ENCODE results near the gene WIPF3. TPM values are rescaled to one million over a fixed set of nuclear protein-coding genes. Genes with fewer than 3 reads are reported as not detected.

WIPF3 gene
- total and polyA plus RNA-seq, 2 of the 4 experiments (the other 2 are of a cell fraction) = not detected

- H3K9me1 ChIP-seq (ENCODE audit: insufficient read depth, low read length) = no peaks in the 10 kb centered on the region
- no peak overlapping the region for H3K14ac ChIP-seq (replicated peaks; ENCODE audit: low read depth, low read length)
- no peaks in the 10 kb centered on the region for H4K20me1 ChIP-seq (ENCODE audit: insufficient read depth, low read length)
- in situ Hi-C loops (cut with MboI; ENCODE audit: low sequenced_read_pairs) = no loop called here
- TF ChIP-seq RAD21 (IDR thresholded peaks at IDR 0.05; ENCODE audit: low read length) (no peak), CEBPB (IDR thresholded peaks at IDR 0.05; ENCODE audit: low read depth, low read length) (no peak), RFX5 (IDR thresholded peaks at IDR 0.05; ENCODE audit: low read depth, low read length) (no peak), RCOR1 (IDR thresholded peaks at IDR 0.05; ENCODE audit: insufficient replicate concordance, low read length) (no peak), FOS (IDR thresholded peaks at IDR 0.05; ENCODE audit: low read depth, low read length) (no peak), NFE2L2 (IDR thresholded peaks at IDR 0.05; ENCODE audit: low read depth, low read length) (no peak), SMC3 (IDR thresholded peaks at IDR 0.05; ENCODE audit: low read depth, low read length) (no peak), MXI1 (IDR thresholded peaks at IDR 0.05; ENCODE audit: borderline replicate concordance, low read depth, low read length) (no peak), POLR2A (IDR thresholded peaks at IDR 0.05; ENCODE audit: low read depth, low read length) (no peak), MAZ (IDR thresholded peaks at IDR 0.05; ENCODE audit: borderline replicate concordance, low read depth, low read length) (no peak), CHD1 (IDR thresholded peaks at IDR 0.05; ENCODE audit: low read depth, low read length) (no peak), USF2 (IDR thresholded peaks at IDR 0.05; ENCODE audit: low read depth, low read length) (no peak), BHLHE40 (IDR thresholded peaks at IDR 0.05; ENCODE audit: low read depth, low read length) (no peak), MAFK (IDR thresholded peaks at IDR 0.05; ENCODE audit: low read depth, low read length) (no peak)
- TF ChIP-seq, protein P1, sequence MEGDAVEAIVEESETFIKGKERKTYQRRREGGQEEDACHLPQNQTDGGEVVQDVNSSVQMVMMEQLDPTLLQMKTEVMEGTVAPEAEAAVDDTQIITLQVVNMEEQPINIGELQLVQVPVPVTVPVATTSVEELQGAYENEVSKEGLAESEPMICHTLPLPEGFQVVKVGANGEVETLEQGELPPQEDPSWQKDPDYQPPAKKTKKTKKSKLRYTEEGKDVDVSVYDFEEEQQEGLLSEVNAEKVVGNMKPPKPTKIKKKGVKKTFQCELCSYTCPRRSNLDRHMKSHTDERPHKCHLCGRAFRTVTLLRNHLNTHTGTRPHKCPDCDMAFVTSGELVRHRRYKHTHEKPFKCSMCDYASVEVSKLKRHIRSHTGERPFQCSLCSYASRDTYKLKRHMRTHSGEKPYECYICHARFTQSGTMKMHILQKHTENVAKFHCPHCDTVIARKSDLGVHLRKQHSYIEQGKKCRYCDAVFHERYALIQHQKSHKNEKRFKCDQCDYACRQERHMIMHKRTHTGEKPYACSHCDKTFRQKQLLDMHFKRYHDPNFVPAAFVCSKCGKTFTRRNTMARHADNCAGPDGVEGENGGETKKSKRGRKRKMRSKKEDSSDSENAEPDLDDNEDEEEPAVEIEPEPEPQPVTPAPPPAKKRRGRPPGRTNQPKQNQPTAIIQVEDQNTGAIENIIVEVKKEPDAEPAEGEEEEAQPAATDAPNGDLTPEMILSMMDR (conservative IDR thresholded peaks at IDR 0.05; ENCODE audit: low read depth, low read length) = no peak
- TF ChIP-seq, protein P2, sequence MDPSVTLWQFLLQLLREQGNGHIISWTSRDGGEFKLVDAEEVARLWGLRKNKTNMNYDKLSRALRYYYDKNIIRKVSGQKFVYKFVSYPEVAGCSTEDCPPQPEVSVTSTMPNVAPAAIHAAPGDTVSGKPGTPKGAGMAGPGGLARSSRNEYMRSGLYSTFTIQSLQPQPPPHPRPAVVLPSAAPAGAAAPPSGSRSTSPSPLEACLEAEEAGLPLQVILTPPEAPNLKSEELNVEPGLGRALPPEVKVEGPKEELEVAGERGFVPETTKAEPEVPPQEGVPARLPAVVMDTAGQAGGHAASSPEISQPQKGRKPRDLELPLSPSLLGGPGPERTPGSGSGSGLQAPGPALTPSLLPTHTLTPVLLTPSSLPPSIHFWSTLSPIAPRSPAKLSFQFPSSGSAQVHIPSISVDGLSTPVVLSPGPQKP (IDR thresholded peaks at IDR 0.05; ENCODE audit: borderline replicate concordance, low read depth, low read length) = no peak
- no peak overlapping the region for H2BK20ac ChIP-seq (ENCODE audit: low read depth, low read length)
- H3K4me2 ChIP-seq (ENCODE audit: low read depth, low read length) = no peak overlapping the region
- no peaks in the 10 kb centered on the region for H3K36me3 ChIP-seq (ENCODE audit: control insufficient read depth, insufficient read depth, low read length)
- no peak overlapping the region for H3K56ac ChIP-seq (ENCODE audit: extremely low read depth, insufficient read depth, low read length)
- dilution Hi-C loops (cut with HindIII; ENCODE audit: low sequenced_read_pairs, unreplicated experiment) = no loop called here
- H2BK120ac ChIP-seq (ENCODE audit: low read depth, low read length) = no peak overlapping the region
- no peak overlapping the region for H4K5ac ChIP-seq (ENCODE audit: low read depth, low read length)
- H3K27me3 ChIP-seq (ENCODE audit: control insufficient read depth, insufficient read depth, low read length) = peaks cover 4% of the 10 kb centered on the region
- no peak for ATAC-seq (ENCODE audit: low read depth)
- H3K4me3 ChIP-seq (ENCODE audit: insufficient read depth, low read depth, low read length) = no peak overlapping the region
- H3K9ac ChIP-seq (ENCODE audit: low read depth, low read length) = no peak overlapping the region
- BruUV-seq (replicated peaks) = no TSS peak
- no peak overlapping the region for H3K27ac ChIP-seq (ENCODE audit: insufficient read depth, low read length)
- no peaks in the 10 kb centered on the region for H3K79me1 ChIP-seq (ENCODE audit: low read depth in 1 of 2, low read length in 2 of 2)
- 20% methylated on average over 1 of the region's 4 CpGs; no CpG with 5 or more reads in 1 of the 2 experiments for WGBS, 2 experiments (ENCODE audit: extremely low coverage in 2 of 2, insufficient read length in 1 of 2)
- CTCF ChIA-PET = no interaction called here
- H2AK9ac ChIP-seq (replicated peaks; ENCODE audit: low read depth, low read length, poor library complexity) = no peak overlapping the region
- no peak for DNase-seq
- H3K4ac ChIP-seq (ENCODE audit: low read depth, low read length) = no peak overlapping the region
- H3K4me1 ChIP-seq (ENCODE audit: control insufficient read depth, insufficient read depth, low read length) = no peaks in the 10 kb centered on the region
- intact Hi-C loops (cut with micrococcal nuclease) = no loop called here
- H3K23ac ChIP-seq (ENCODE audit: low read depth, low read length) = no peak overlapping the region
- POLR2A ChIA-PET (ENCODE audit: unreplicated experiment) = no interaction called here
- H2BK15ac ChIP-seq (ENCODE audit: low read depth, low read length) = no peak overlapping the region
- no peak overlapping the region for H2AK5ac ChIP-seq (ENCODE audit: low read depth, low read length)
- H4K91ac ChIP-seq (ENCODE audit: insufficient read depth, low read depth, low read length) = no peak overlapping the region
- H2BK5ac ChIP-seq (ENCODE audit: low read depth, low read length, poor library complexity, severe bottlenecking) = no peak overlapping the region
- H3K9me3 ChIP-seq (ENCODE audit: control insufficient read depth, insufficient read depth, low read length) = no peaks in the 10 kb centered on the region
- H4K8ac ChIP-seq (ENCODE audit: low read depth in 2 of 2, low read length in 2 of 2) = no peak overlapping the region
- H2AFZ ChIP-seq (replicated peaks; ENCODE audit: low read length, poor library complexity) = no peak overlapping the region
- no peak overlapping the region for H3K18ac ChIP-seq (ENCODE audit: low read depth, low read length)
Measured at GRCh38 chr7:29843726-29844125, 37.4 kb downstream of the WIPF3 start.

Measured in IMR-90 (cell line).